ENCODE measurements around the gene ACCS.

The ACCS gene

GRCh38 chr11:44046182-44046581 lies 19.9 kb upstream of the ACCS start:
- no peak for DNase-seq

GRCh38 chr11:44047298-44047697 lies 18.8 kb upstream of the ACCS start:
- DNase-seq, result no peak

GRCh38 chr11:44047931-44048431 lies 18.1 kb upstream of the ACCS start, which contains the start of gene ACCSL:
Gene ACCSL, plus strand, starts transcription at chr11:44047981. Its CDS starts 56 bp downstream, at chr11:44048037.
- no peak for DNase-seq

DNA sequence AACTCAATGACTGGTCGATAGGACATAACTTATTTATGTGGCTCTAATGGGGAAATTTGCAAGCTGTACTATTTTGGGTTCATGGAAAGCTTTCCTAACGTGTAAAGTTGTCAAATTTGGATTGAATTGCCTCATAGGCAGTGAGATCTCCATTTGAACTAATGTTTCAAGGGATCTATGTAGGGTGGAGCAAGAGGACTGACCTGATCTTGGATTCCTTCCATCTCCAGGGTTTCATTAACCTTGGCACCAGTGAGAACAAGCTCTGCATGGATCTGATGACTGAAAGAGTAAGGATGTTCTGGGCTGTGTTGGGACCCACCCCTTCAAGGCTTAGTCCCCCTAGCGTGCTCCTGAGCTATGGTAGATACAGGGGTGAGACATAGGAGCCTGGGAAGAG lies 16.2 kb upstream of the ACCS start:
- DNase-seq, result no peak

- no peak for DNase-seq
Observed at GRCh38 chr11:44051171-44051570, 14.9 kb upstream of the ACCS start.

DNA sequence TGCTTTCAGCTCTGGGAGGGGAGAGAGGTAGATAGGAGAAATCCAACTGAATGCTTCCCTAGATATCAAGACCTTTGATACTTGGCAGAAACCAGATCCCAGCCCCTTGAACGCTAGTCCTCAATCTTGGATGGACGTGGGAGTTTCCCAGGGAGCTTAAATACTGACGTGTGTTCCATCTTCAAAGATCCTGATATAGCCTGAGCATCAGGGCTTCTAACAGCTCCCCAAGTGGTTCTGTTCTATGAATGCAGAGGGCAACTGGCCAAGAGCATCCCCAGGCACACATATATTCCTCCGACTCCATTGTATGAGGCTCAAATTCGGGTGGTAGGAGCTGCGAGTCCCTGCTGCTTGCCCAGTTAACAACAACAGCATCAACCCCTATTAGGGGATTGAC lies 8.7 kb upstream of the ACCS start:
- DNase-seq, result no peak

GRCh38 chr11:44058275-44058674 lies 7.8 kb upstream of the ACCS start:
- no peak for DNase-seq

- DNase-seq, result no peak
Observed at GRCh38 chr11:44065161-44065661, 859 bp upstream of the ACCS start.

GRCh38 chr11:44066732-44067141 lies 667 bp downstream of the ACCS start:
- DNase-seq, result no peak

DNA sequence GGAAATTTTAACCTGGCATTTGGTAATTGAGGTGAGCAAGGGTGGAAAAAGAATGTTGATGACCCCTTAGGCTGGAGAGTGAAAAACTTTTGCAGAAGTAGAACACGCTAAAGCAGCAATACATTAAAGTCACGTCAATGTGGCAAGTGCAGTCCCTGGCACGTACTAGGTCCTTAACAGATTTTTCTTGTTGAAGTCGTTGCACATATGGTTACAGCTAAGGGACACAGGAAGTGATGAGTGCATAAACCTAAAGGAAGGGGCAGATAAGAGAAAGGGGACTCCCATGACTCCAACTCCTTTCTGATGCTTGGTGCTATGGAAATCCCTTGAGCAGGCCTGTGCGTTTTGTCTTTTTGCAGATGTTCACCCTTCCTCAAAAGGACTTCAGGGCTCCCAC lies 1.2 kb downstream of the ACCS start:
- no peak for DNase-seq

- DNase-seq, result no peak
Observed at GRCh38 chr11:44068180-44068579, 2.1 kb downstream of the ACCS start.

DNA sequence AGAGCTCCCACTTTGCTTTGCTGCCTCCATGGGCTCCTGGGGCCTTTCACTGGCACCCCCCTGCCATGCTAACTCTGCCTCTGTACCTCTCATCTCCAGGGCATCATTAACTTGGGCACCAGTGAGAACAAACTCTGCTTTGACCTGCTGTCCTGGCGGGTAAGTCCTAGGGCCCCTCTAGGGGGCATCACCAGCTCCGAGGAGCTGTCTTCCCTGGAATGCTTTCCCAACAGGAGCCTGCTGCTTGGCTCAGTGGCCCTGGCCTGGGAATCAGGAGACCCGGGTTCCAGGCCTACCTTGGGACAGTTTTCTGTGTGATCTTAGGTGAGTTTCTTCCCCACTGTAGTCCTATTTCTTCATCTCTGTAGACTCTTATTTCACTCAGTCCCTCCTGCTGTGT lies 5.1 kb downstream of the ACCS start:
- DNase-seq, result no peak

DNA sequence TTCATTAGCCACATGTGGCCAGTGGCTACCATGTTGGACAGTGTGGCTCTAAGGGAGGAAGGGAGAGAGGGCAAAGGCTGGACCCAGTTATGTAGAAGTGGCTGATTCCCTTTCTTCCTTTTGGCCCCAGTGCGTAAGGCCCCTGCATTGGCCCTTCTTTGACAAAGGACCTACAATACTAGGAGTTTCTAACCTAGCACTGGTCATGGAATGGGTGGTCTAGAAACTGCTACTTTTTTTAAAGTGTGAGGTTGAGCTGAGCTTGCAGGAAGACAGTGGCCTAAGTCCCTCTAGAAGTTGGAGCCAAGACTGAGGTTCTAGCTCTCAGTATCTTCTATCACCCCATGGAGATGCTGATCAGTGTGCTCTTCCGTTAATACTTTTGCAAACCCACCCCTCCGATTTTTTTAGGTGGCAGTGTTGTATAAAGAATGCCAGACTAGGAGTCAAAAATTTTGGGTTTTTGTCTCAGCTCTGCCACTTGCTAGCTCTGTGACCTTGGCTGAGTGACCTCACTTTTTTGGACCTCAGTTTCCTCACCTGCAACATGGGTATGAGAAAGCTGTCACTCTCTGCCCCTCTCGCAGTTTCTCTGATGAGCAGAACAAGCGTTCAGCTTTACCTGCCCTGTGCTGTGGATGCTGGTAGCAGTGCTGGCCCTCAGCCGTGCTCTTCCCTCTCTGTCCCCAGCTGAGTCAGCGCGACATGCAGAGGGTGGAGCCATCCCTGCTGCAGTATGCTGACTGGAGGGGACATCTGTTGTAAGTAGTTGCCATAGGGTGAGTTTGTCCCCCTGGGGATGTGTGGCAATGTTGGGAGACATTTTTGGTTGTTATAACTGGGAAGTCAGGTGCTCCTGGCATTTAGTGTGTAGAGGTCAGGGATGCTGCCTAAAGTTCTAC lies 6.9 kb downstream of the ACCS start:
- DNase-seq, result no peak

GRCh38 chr11:44078794-44079193 lies 12.7 kb downstream of the ACCS start:
- DNase-seq, result no peak

GRCh38 chr11:44079376-44079775 lies 13.3 kb downstream of the ACCS start:
- no peak for DNase-seq

DNA sequence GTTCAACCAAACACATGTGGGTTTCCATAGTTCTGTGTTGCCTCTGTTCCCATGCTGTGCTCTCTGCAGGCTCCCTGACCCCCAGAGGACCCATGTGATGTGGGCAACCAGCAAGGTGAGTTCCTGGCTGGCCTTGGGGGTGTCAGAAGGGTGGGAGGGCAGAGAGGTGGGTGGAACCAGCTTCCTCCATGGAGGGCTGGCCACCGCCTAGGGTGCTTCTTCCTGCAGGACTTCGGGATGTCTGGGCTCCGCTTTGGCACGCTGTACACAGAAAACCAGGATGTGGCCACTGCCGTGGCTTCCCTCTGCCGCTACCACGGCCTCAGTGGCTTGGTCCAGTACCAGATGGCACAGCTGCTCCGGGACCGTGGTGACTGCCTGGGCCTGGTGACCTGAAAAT lies 14.9 kb downstream of the ACCS start:
- no peak for DNase-seq

- no peak for DNase-seq
Observed at GRCh38 chr11:44082645-44083044, 16.6 kb downstream of the ACCS start.

- DNase-seq, result no peak
Observed at GRCh38 chr11:44083433-44083832, 17.4 kb downstream of the ACCS start.

GRCh38 chr11:44083906-44084305 lies 17.8 kb downstream of the ACCS start:
- DNase-seq, result no peak

GRCh38 chr11:44085330-44085729 lies 19.3 kb downstream of the ACCS start:
- DNase-seq, result no peak

- DNase-seq, result no peak
Observed at GRCh38 chr11:44088377-44088776, 22.3 kb downstream of the ACCS start.

DNA sequence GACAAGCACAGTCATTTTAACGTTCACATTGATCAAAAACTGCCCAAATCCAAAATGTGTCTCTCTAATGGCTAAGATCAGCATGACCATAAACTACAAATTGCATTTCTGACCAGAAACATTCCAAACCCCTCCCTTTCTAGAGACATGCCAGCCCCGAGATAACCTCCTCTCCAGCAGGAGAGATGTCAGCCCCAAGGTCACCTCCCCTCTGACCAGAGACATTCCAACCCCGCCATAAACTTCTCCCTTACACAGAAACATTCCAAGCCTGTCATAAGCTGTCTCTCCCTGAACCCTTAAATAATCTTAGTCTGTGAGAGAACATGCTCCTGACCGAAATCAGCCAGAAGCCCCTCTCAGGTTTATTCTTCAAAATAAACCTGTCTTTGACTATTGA lies 22.8 kb downstream of the ACCS start:
- DNase-seq, result no peak

DNA sequence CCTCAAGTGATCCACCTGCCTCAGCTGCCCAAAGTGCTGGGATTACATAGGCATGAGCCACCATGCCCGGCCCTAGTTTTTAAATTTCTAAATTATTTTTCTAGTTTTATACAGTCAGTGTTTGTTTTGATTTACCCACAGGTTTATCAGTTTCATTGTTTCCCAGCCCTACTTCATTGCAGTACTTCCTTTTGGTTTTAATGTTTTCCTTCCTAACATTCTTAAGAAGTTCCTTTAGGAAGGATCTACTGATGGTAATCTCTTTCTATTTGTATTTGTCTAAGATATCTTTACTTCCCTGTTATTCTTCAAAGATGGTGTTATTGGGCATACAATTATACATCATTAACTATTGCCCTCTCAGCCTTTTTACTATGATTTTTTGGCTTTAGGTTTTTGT lies 24.5 kb downstream of the ACCS start:
- no peak for DNase-seq

DNA sequence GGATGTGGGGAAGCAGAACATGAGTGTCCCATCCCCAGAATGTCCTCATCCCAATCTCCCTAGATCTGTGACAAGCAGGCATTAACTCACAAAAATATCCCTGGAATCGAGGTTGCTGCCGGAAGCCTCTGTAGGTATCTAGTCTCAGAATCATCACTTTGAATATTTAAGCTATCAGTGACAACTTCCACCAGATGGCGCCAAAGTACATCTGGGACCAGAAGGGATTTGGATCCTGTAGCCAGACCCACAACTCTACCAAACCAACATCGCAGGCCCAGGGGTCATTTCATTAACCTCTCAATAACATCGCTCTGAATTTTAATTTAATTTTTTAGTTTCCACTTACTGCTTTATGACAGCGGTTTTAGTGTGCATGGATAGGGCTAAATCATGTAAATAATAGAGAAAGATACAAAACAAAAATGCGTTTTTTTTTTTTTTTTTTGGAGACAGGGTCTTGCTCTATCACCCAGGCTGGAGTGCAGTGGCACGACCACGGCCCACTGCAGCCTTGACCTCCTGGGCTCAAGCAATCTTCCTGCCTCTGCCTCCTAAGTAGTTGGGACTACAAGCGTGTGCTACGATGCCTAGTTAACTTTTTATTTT lies 28.3 kb downstream of the ACCS start:
- no peak for DNase-seq

All from activated gamma-delta T cell (primary cell).